ENCODE results near the gene KIR2DL3. TPM values are rescaled to one million over a fixed set of nuclear protein-coding genes. Genes with fewer than 3 reads are reported as not detected.

The KIR2DL3 gene
- total RNA-seq: not detected in 2 replicates

GRCh38 chr19:54738306-54738705, at the start of gene KIR2DL3:
Gene KIR2DL3 (plus strand): TSS chr19:54738513. CDS start chr19:54738546, 33 bp downstream.

GRCh38 chr19:54724142-54724541, 14.2 kb upstream of the KIR2DL3 start, which contains the start of gene KIR3DL3:
Gene KIR3DL3 (plus strand): TSS chr19:54724442. CDS start chr19:54724497, 55 bp downstream.

GRCh38 chr19:54769646-54770045, 31.3 kb downstream of the KIR2DL3 start, which contains the start of gene KIR2DL1:
Gene KIR2DL1 (plus strand): TSS chr19:54769793. CDS start chr19:54769851, 58 bp downstream.

Other genes with a start within 250 kb of the KIR2DL3 start
- gene LAIR2, start 235.7 kb upstream of the KIR2DL3 start, total RNA-seq: not detected in 2 replicates
- not detected in 2 replicates for gene LILRA2, start 164.7 kb upstream of the KIR2DL3 start, total RNA-seq
- gene LILRA1, start 144.9 kb upstream of the KIR2DL3 start, total RNA-seq: not detected in 2 replicates
- gene LILRB1, start 108.0 kb upstream of the KIR2DL3 start, total RNA-seq: not detected in 2 replicates
- not detected in 2 replicates for gene LILRB4, start 75.5 kb upstream of the KIR2DL3 start, total RNA-seq
- not detected in 2 replicates for gene KIR3DL3, start 14.1 kb upstream of the KIR2DL3 start, total RNA-seq
- gene KIR2DL1, start 31.3 kb downstream of the KIR2DL3 start, total RNA-seq: not detected in 2 replicates
- not detected in 2 replicates for gene KIR2DL4, start 65.1 kb downstream of the KIR2DL3 start, total RNA-seq
- not detected in 2 replicates for gene KIR3DL1, start 78.0 kb downstream of the KIR2DL3 start, total RNA-seq
- gene KIR2DS4, start 94.2 kb downstream of the KIR2DL3 start, total RNA-seq: not detected in 2 replicates
- gene KIR3DL2, start 111.9 kb downstream of the KIR2DL3 start, total RNA-seq: not detected in 2 replicates
- gene FCAR, start 135.7 kb downstream of the KIR2DL3 start, total RNA-seq: not detected in 2 replicates
- not detected in 2 replicates for gene NCR1, start 167.6 kb downstream of the KIR2DL3 start, total RNA-seq
- gene NLRP7, start 209.0 kb downstream of the KIR2DL3 start, total RNA-seq: under 0.01 TPM in 1 of 2 replicates, not detected in the other
- 0.83 and 1.3 TPM in 2 replicates for gene NLRP2, start 227.9 kb downstream of the KIR2DL3 start, total RNA-seq

Data from smooth muscle cell of trachea (primary cell).